PFSK-1 (cell line): Measurements from ENCODE around the gene TTBK1.

Experiments used
- FOXP2 ChIP-seq: optimal IDR thresholded peaks from 2 replicates; pipeline ENCODE3; 2011; ENCODE audit warnings: borderline replicate concordance, control low read depth, inconsistent platforms; ENCODE audit not compliant: insufficient read depth; ENCODE audit errors: extremely low read length, extremely low read depth
- POLR2AphosphoS5 ChIP-seq: IDR thresholded peaks from 2 replicates; pipeline ENCODE4 v1.6.1; 2012; ENCODE audit warnings: low read depth, mild to moderate bottlenecking, control low read depth, low read length, moderate library complexity
- REST ChIP-seq, 2 experiments: IDR thresholded peaks; 2 replicates each; pipeline versions ENCODE4 v1.6.1 to v1.8.0; 2011 to 2012; ENCODE audit warnings: low read depth in 2 of 2, low read length in 2 of 2, control low read depth in 1 of 2, inconsistent platforms in 1 of 2, mild to moderate bottlenecking in 1 of 2, moderate library complexity in 1 of 2; ENCODE audit not compliant: insufficient read depth in 1 of 2
- SIN3A ChIP-seq: IDR thresholded peaks from 2 replicates; pipeline ENCODE4 v1.6.1; 2012; ENCODE audit warnings: mild to moderate bottlenecking, low read length, moderate library complexity, borderline replicate concordance; ENCODE audit not compliant: insufficient read depth
- TAF1 ChIP-seq: IDR thresholded peaks from 2 replicates; pipeline ENCODE4 v1.6.1; 2012; ENCODE audit warnings: low read length, control low read depth, borderline replicate concordance; ENCODE audit not compliant: insufficient read depth

Gene TTBK1

GRCh38 chr6:43290339-43290904, 47.1 kb downstream of the TTBK1 start:
- TF ChIP-seq SIN3A (no peak), REST (IDR thresholded peaks at IDR 0.05; ENCODE audit: insufficient read depth in 1 of 2, low read depth in 2 of 2, low read length in 2 of 2) (no peak), POLR2AphosphoS5 (no peak), FOXP2 (no peak), TAF1 (no peak)

GRCh38 chr6:43290905-43291355, 47.6 kb downstream of the TTBK1 start:
- TF ChIP-seq FOXP2: no peak
- no peak for TF ChIP-seq SIN3A
- no peak for TF ChIP-seq TAF1
- no peak for TF ChIP-seq REST (IDR thresholded peaks at IDR 0.05; ENCODE audit: insufficient read depth in 1 of 2, low read depth in 2 of 2, low read length in 2 of 2)
- TF ChIP-seq POLR2AphosphoS5: no peak

GRCh38 chr6:43291708-43292107, 48.4 kb downstream of the TTBK1 start:
- no peak for TF ChIP-seq TAF1
- no peak for TF ChIP-seq REST (IDR thresholded peaks at IDR 0.05; ENCODE audit: insufficient read depth in 1 of 2, low read depth in 2 of 2, low read length in 2 of 2)
- no peak for TF ChIP-seq FOXP2
- TF ChIP-seq POLR2AphosphoS5: no peak
- no peak for TF ChIP-seq SIN3A

GRCh38 chr6:43292341-43292740, 49.1 kb downstream of the TTBK1 start:
- TF ChIP-seq POLR2AphosphoS5 (no peak), TAF1 (no peak), REST (IDR thresholded peaks at IDR 0.05; ENCODE audit: insufficient read depth in 1 of 2, low read depth in 2 of 2, low read length in 2 of 2) (no peak), SIN3A (no peak), FOXP2 (no peak)

GRCh38 chr6:43292763-43293318, 49.6 kb downstream of the TTBK1 start:
- TF ChIP-seq REST (IDR thresholded peaks at IDR 0.05; ENCODE audit: insufficient read depth in 1 of 2, low read depth in 2 of 2, low read length in 2 of 2) (no peak), TAF1 (no peak), SIN3A (no peak), POLR2AphosphoS5 (no peak), FOXP2 (no peak)
